Natural killer cell treated with Interleukin-12 subunit alpha and Interleukin-12 subunit beta and Interleukin-15 and Interleukin-18, amount 100 ng/mL, for 72 hours (primary cell): ENCODE data around the gene C15orf39. TPM values are rescaled to one million over a fixed set of nuclear protein-coding genes. Genes with fewer than 3 reads are reported as not detected.

Source experiments
- ATAC-seq, 2 donors: fragments of 150-1000 bp; cut with Tn5 transposase in 1 of 2; sonication (Bioruptor Pico), chemical (Tn5 transposase) in 1 of 2; 2 replicates each; pipeline ENCODE4 v1.10.0; 2021
- DNase-seq: peaks from one replicate; pipeline ENCODE4 v3.0.0; 2022; ENCODE audit warnings: low spot score
- H3K27ac Mint-ChIP-seq, 2 donors: 1 replicate in 1 of 2; 2 replicates in 1 of 2; pipeline ENCODE4 v1.8.0; 2022; ENCODE audit warnings: mixed read lengths in 2 of 2, mild to moderate bottlenecking in 1 of 2, moderate library complexity in 1 of 2
- H3K27me3 Mint-ChIP-seq, 2 donors: 1 replicate in 1 of 2; 2 replicates in 1 of 2; pipeline ENCODE4 v1.8.0; 2022; ENCODE audit warnings: mixed read lengths in 2 of 2
- H3K36me3 Mint-ChIP-seq: one replicate; pipeline ENCODE4 v1.8.0; 2022; ENCODE audit warnings: mixed read lengths
- H3K4me1 Mint-ChIP-seq, 2 donors: 1 replicate in 1 of 2; 2 replicates in 1 of 2; pipeline ENCODE4 v1.8.0; 2022; ENCODE audit warnings: low read depth in 2 of 2, mixed read lengths in 2 of 2, mild to moderate bottlenecking in 1 of 2
- H3K4me3 Mint-ChIP-seq: one replicate; pipeline ENCODE4 v1.8.0; 2022; ENCODE audit warnings: mixed read lengths
- H3K9me3 Mint-ChIP-seq: 2 replicates; pipeline ENCODE4 v1.8.0; 2022; ENCODE audit warnings: mixed read lengths
- total RNA-seq, 2 donors: library from RNA; stranded (reverse); gene quantifications; one replicate each; pipeline ENCODE4 v1.2.3, GENCODE V29; 2022

C15orf39 gene
- total RNA-seq, 2 donors from 2014 or later: 26.8 to 30.3 TPM

DNA sequence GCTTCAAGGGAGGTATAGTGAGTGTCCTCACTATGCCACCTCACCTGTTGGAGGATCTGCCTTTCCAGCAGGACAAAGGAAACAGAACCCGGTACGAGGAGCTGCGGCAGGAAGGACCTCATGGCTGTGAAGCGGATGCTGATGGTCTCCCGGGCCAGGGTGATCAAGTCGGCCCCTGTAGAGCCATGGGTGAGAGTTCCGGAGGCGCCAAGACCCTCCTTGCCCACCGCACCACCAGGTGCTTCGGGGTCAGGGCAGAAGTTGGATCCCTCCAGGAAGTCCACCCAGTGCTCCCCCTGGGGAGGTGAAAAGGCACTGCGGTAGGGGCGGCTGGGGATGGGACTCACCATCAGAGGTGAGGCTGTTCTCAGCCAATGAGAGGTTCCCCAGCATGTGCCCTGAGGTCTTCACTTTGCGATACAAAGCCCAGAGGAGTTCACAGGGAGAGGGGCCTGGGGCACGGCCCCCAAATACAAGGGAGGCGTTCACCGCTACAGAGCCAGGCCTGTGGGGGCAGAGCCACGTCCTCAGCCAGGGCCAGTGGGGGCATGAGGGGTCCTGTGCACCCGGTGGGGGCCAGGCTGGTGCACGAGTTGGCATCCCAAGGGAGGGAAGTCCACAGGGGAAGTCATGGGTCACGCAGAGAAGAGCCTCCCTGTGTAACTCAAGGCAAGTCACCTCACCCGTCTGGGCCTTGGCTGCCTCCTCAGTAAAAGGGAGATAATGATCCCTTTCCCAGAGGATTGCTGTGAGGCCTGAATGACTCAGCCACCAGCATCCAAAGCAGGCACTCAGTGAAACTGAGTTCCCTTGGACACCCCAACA, 27.7 kb downstream of the C15orf39 start:
- peaks cover 5 to 15% of the 10 kb centered on the region in 2 donors for H3K27me3 Mint-ChIP-seq
- ATAC-seq: no peak
- H3K9me3 Mint-ChIP-seq: no peaks in the 10 kb centered on the region
- no peaks in the 10 kb centered on the region for H3K36me3 Mint-ChIP-seq
- DNase-seq: peak; percentile 55
- no peak overlapping the region for H3K4me3 Mint-ChIP-seq
- no peaks in the 10 kb centered on the region for H3K4me1 Mint-ChIP-seq
- no peak overlapping the region for H3K27ac Mint-ChIP-seq

DNA sequence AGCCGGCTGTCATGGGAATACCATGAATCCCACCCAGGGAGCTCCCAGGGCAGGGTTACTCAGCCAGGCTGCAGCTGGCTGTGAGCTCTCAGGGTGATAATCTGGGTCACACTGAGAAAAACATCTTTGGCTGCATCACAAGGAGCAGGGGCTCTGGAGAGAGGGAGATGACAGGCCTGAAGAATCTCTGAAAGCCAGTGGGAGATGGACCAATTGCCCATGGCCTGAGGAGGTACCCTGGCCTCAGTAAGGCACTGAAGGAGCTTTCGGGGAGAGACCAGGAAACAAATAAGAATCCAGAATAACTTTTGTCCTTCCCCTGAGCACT, 28.3 kb downstream of the C15orf39 start:
- Mint-ChIP-seq H3K4me1 (peaks cover 2 to 3% of the 10 kb centered on the region in 2 donors), H3K4me3 (no peak overlapping the region), H3K27ac (no peak overlapping the region), H3K27me3 (peaks cover 5 to 18% of the 10 kb centered on the region in 2 donors), H3K36me3 (no peaks in the 10 kb centered on the region), H3K9me3 (no peaks in the 10 kb centered on the region)
- ATAC-seq (no peak), DNase-seq (no peak)

DNA sequence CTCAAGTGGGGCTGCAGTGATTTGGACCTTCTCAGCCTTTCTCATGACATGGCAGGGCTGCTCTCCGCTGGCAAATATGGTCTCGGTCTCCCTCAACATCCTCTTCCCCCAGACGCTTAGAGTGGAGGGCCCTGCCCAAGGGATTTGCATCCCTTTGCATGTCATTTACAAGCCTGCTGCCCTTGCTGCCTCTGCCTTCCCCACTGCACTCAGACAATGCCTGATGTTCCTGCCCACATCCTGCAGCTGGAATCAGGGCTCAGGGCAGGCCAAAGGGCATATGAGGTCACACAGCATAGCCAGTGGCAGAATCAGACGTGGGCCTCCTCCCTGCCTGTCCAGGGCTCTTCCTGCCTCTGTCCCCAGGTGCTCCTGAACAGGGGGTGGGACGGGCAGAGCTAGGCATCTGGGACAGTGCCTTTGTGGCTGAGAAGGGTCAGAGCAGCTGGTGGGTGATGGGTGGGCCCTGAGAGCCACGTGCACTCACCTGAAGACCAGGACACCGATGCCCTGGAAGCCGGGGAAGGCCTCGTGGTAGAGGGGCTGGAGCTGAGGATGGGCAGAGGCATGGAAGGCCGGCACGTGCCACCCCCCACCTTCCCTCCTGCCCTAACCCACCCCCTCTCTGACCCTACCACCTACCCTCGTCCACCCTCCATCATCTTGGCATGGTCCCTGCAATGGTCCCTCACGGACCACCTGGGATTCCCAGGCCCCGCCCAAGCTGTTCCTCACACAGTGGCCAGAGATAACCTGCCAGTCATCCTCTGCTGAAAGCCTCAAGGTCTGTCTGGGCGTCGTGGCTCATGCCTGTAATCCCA, 29.1 kb downstream of the C15orf39 start:
- peak; percentile 45 for DNase-seq
- no peak overlapping the region for H3K27ac Mint-ChIP-seq

DNA sequence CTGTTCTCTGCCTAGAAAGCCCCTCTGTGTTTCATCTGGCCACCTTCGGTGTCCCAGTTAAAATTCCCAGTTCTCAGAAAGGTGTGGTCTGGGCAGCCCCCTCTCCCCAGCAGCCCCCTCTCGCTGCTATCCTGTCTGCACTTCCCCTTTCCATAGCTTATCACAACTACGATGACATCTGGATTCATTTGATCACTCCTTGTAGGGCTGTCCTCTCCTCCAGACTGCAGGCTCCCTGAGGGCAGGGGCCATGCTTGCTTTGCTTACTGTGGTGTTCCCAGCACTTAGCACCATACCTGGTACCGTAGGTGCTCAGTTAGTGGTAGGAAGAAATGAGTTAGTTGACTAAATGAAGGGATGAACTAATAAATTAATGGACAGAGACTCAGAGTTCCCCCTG, 30.2 kb downstream of the C15orf39 start:
- Mint-ChIP-seq H3K4me3 (no peak overlapping the region), H3K9me3 (no peaks in the 10 kb centered on the region), H3K36me3 (no peaks in the 10 kb centered on the region), H3K27me3 (peaks cover 5 to 22% of the 10 kb centered on the region in 2 donors), H3K4me1 (peaks cover 3 to 6% of the 10 kb centered on the region in 2 donors), H3K27ac (no peak overlapping the region)
- DNase-seq: peak; percentile 22
- ATAC-seq: no peak

More for the DNA sequence above, 29.1 kb downstream of the C15orf39 start:
- Mint-ChIP-seq H3K4me1 (peaks cover 3 to 6% of the 10 kb centered on the region in 2 donors), H3K9me3 (no peaks in the 10 kb centered on the region), H3K4me3 (no peak overlapping the region), H3K36me3 (no peaks in the 10 kb centered on the region), H3K27me3 (peaks cover 5 to 22% of the 10 kb centered on the region in 2 donors)
- peak in 1 of 2 donors; percentile 3 for ATAC-seq

DNA sequence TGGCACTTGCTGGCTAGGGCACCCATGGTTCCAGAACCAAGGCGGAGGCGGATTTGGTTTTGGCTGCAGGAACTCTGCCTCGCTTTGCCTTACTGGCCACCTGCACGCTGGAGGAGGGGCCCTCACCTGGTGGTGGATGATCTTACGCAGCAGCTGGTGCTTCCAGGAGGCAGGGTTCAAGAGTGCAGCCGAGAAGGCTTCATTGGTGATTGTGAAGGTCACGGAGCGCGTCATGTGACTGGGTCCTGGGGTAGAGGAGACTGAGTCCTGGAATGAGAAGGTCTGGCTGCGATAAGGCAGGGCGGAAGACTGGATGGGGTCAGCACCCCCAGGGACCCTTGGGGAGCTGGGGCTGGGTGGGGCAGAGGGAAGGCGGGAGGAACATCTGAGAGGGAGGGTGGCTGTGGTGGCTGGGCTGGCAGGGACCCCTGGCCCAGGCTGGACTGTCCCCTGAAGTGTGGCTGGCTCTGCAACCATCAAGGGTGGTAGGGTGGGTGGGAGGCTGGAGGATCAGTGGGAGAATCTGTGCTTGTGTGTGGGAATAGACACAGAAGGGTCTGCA, 30.7 kb downstream of the C15orf39 start:
- H3K4me3 Mint-ChIP-seq: no peak overlapping the region
- no peak overlapping the region for H3K27ac Mint-ChIP-seq

DNA sequence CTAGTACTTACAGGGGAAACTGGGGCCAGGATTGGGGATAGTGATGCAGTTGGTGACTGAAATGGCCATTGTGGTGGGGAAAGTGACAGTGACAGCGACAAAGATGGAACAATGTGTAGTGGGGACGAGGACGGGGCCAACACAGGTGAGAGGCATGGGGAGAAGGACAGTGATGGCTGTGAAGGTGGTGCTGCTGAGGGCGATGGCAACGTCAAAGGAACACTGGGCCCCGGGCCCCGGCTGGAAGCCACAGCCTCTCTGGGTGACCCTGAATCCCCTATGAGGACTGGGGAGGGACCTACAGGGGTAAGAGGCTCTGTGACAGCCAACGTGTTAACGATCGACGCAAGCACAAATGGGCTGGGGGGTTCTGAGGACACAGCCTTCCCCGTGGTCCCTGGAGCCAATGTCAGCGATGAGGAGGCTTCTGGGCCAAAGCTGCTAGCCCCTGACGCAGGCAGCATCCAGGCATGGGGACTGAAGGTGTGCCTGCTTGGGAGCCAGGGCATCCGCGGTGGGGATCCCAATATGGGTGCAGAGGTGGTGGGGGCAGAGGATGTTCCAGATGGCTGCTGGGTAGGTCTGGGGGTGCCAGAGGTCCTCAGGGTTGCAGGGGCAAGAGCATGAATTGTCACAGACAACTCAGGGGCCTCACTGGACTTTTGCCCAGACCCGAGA, 31.3 kb downstream of the C15orf39 start:
- DNase-seq (peak; percentile 38), ATAC-seq (no peak)
- no peak overlapping the region for H3K4me3 Mint-ChIP-seq
- peaks cover 3 to 6% of the 10 kb centered on the region in 2 donors for H3K4me1 Mint-ChIP-seq
- no peaks in the 10 kb centered on the region for H3K36me3 Mint-ChIP-seq
- peaks cover 5 to 22% of the 10 kb centered on the region in 2 donors for H3K27me3 Mint-ChIP-seq
- no peak overlapping the region for H3K27ac Mint-ChIP-seq
- no peaks in the 10 kb centered on the region for H3K9me3 Mint-ChIP-seq

More for the DNA sequence above, 30.7 kb downstream of the C15orf39 start:
- DNase-seq (peak; percentile 31), ATAC-seq (no peak)
- Mint-ChIP-seq H3K27me3 (peaks cover 5 to 22% of the 10 kb centered on the region in 2 donors), H3K9me3 (no peaks in the 10 kb centered on the region), H3K36me3 (no peaks in the 10 kb centered on the region), H3K4me1 (peaks cover 3 to 6% of the 10 kb centered on the region in 2 donors)

DNA sequence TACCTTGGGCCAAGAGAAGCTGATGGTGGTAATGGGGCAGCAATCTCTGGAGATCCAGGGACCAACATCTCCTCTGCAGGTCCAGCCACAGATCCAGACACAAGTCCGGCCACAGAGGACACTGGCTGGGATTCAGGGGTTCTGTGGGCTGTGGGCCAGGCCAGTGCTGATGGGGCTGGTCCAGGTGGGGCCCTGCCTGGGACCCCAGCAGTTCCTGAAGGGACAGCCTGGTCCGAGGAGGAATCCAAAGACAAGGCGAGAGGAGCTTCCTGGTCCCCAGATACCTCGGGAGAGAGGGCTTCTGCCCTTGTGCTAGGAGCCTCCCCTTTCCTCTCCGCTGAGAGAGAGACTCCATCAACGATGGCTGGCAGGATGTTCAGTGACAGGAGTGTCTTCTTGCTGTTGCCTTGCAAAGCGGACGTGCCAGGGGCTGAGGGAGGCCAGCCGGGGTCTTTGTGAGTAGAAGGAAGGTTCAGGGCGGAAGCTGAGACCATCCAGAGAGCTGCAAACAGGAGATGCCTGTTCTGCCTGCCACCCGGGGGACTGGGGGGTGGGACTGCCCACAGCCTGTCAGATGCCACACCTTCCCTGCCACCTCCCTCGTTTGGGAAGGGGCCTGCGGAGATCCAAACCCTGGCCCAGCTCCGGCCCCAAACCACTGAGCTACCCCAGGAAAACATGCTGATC, 32.0 kb downstream of the C15orf39 start:
- no peak overlapping the region for H3K4me3 Mint-ChIP-seq
- no peaks in the 10 kb centered on the region for H3K9me3 Mint-ChIP-seq
- H3K27ac Mint-ChIP-seq: no peak overlapping the region
- H3K4me1 Mint-ChIP-seq: peaks cover 3 to 6% of the 10 kb centered on the region in 2 donors
- no peaks in the 10 kb centered on the region for H3K36me3 Mint-ChIP-seq
- ATAC-seq (no peak), DNase-seq (peak; percentile 34)
- H3K27me3 Mint-ChIP-seq: peaks cover 5 to 23% of the 10 kb centered on the region in 2 donors

DNA sequence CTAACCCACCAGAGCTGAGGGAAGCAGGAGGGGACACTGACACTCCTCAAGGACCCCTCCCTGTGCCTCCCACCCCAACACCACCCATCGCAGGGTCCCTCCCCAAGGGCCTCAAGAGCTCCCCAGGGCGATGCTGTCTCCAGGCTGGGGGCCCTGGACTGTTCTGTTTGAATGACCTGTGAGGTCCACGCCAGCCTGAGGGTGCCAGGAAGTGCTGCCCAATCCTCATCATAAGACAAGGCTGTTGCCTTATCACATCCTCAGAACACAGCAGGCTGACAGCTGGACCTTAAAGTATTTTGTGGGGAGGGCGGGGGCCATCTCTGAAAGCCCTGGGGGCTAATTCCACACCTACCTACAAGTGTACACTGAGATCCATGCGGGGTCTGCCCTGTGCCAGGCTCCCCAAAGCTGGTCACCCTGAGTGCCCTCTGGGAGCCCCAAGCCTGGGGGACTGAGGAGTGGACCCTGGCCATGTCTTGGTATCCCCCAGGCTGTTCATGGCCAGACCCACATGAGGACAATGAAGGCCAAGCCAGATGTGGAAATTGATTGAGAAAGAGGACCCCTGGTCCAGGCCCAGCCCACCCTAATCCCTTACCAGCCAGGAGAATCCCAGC, 32.6 kb downstream of the C15orf39 start:
- Mint-ChIP-seq H3K36me3 (no peaks in the 10 kb centered on the region), H3K9me3 (no peaks in the 10 kb centered on the region), H3K27me3 (peaks cover 5 to 30% of the 10 kb centered on the region in 2 donors), H3K27ac (no peak overlapping the region), H3K4me3 (no peak overlapping the region), H3K4me1 (peaks cover 3 to 6% of the 10 kb centered on the region in 2 donors)
- DNase-seq (no peak), ATAC-seq (no peak)

DNA sequence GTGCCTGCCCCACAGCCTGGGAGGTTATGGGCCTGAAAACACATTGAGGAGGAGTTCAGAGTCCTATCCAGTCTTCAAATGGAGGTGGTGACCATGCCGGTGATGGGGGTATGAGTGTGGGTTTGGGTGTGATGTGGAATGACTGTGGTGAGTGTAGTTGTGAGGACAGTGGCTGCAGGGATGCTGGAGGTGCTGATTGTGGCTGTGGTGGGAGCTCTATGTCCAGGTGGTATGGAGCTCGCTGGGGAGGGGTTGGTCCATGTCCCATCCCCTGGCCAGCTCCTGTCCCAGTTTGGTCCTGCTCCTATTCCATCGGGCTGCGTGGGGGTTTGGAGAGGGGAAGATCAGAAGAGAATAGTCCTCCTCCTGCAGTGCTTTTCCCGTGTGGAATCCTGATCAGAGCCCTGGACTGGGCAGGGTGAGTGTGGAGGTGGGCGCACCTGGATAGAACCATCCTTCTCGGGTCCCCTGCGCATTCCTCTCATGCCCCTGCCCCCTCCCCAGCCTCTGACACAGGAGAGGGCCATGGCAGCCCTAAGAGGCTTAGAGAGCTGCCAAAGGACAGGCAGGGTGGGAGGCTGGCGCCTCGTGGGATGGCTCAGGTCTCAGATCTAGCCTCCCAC, 33.5 kb downstream of the C15orf39 start:
- no peaks in the 10 kb centered on the region for H3K9me3 Mint-ChIP-seq
- H3K36me3 Mint-ChIP-seq: no peaks in the 10 kb centered on the region
- peak in 1 of 2 donors; percentile 45 for ATAC-seq
- H3K27ac Mint-ChIP-seq: no peak overlapping the region
- peaks cover 3 to 6% of the 10 kb centered on the region in 2 donors for H3K4me1 Mint-ChIP-seq
- DNase-seq: peak; percentile 39
- H3K4me3 Mint-ChIP-seq: no peak overlapping the region
- peaks cover 5 to 32% of the 10 kb centered on the region in 2 donors for H3K27me3 Mint-ChIP-seq

DNA sequence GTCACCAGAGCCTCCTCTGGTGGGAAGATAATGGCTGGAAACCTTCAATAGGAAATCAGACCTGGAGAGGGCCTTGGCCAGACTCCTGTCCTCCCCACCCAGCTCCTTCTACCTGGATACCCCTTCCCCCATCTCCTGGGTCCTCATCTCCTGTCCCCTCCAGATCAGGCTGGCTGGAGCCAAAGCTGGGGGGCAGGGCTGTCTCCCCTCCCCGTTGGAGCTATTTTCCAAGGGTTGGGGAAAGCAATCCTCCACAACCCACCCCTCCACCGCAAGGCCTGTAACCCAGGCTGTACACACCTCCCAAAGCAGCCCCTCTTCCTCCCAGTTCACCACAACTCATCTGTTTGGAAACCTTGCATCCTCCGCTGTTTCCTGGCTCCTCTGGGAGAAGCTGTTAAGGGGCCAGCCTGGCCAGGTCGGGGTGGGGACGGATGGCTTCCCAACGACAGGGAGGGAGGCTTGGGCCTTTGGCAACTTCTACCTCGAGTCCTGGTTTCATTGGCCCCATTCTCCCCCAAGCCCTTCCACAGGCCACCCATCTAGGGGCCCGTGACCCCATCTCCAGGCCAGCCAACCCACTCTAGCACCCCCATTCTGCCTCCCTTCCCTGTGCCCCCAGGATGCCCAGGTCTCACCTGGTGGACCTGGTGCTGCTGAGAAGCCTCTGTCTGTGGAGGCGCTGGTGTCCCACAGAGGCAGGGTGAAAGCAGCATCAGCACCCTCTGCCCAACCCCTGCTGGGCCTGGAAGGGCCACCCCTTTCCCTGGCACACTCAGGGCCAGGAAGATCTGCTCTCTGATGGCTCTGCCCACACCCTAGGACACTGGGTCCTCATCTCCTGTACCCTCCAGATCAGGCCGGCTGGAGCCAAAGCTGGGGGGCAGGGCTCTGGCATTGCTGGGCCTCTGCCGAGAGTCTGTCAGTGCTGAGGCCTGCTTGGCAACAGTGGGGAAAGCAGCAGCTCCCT, 34.4 kb downstream of the C15orf39 start:
- Mint-ChIP-seq H3K27ac (no peak overlapping the region), H3K4me1 (peaks cover 3 to 6% of the 10 kb centered on the region in 2 donors), H3K36me3 (no peaks in the 10 kb centered on the region), H3K27me3 (peaks cover 5 to 32% of the 10 kb centered on the region in 2 donors), H3K9me3 (no peaks in the 10 kb centered on the region), H3K4me3 (no peak overlapping the region)
- no peak for ATAC-seq
- peak; percentile 57 for DNase-seq

DNA sequence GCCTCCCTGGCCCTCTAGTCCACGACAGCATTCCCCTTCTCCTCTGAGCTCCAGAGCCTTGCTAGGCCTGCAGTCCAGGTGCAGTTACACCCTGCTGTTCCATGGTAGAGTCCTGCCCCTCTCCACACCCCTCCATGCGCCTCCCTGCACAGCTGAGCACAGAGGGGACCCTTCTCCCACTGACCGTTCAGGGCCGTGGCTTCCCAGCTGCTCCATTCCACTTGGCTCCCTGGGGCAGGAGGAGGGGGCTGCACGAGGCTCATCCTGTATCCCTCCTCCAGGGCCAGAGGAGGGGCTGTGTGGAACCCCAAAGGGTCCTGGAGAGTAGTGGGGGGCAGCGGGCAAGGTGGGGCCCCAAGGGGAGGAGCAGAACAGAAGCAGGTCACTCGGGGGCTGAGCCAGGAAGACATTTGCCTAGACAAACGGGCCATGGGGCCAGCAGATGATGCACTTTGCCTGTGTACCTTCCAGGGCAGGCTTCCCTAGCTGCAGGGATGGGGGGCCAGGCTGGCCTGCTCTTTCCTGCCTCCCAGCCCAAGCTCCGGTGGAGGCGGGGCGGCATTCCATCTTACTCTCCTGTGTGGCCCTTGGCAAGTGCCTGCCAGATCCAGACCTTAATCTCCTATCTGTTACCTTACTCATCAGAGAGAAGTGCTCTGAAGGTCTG, 35.8 kb downstream of the C15orf39 start:
- ATAC-seq: no peak
- Mint-ChIP-seq H3K27me3 (peaks cover 2 to 24% of the 10 kb centered on the region in 2 donors), H3K36me3 (no peaks in the 10 kb centered on the region), H3K4me3 (no peak overlapping the region), H3K4me1 (peaks cover 3 to 6% of the 10 kb centered on the region in 2 donors), H3K9me3 (no peaks in the 10 kb centered on the region), H3K27ac (no peak overlapping the region)
- DNase-seq: peak; percentile 46
